Measurements from ENCODE around the gene RGS7. TPM values are rescaled to one million over a fixed set of nuclear protein-coding genes. Genes with fewer than 3 reads are reported as not detected.

The RGS7 gene
- total RNA-seq, 2 donors from 2014 or later = not detected

DNA sequence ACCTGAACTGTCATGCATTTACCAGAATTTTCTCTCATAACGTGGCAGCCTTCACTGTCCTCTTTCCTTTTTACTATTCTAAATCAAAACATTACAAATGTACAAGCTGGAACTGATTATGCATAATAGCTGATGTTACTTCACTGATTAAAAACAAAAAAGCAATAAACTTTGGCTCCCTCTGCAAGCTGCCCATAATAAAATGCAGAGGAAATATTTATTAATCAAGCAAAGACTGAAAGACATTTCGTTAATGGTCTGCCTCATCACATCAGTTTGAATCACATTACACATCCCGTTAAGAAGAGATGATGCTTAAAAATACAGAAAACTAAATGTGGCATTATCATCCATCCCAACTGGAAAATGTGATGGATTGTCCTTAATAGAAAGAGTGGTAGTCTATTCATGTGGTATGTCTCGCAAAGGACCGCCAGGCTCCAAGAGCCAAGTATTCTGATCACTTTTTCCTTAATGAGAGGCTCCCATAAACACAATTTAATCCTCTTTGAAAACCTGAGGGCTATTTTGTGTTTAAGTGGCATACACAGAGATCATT is 225.3 kb downstream of the RGS7 start:
- Histone ChIP-seq H3K27ac (no peak overlapping the region), H3K27me3 (no peaks in the 10 kb centered on the region), H3K9me3 (no peaks in the 10 kb centered on the region), H3K36me3 (no peaks in the 10 kb centered on the region), H3K4me1 (no peaks in the 10 kb centered on the region), H3K4me3 (no peak overlapping the region)
- DNase-seq (ENCODE audit: low spot score) = no peak
- TF ChIP-seq, protein P1, sequence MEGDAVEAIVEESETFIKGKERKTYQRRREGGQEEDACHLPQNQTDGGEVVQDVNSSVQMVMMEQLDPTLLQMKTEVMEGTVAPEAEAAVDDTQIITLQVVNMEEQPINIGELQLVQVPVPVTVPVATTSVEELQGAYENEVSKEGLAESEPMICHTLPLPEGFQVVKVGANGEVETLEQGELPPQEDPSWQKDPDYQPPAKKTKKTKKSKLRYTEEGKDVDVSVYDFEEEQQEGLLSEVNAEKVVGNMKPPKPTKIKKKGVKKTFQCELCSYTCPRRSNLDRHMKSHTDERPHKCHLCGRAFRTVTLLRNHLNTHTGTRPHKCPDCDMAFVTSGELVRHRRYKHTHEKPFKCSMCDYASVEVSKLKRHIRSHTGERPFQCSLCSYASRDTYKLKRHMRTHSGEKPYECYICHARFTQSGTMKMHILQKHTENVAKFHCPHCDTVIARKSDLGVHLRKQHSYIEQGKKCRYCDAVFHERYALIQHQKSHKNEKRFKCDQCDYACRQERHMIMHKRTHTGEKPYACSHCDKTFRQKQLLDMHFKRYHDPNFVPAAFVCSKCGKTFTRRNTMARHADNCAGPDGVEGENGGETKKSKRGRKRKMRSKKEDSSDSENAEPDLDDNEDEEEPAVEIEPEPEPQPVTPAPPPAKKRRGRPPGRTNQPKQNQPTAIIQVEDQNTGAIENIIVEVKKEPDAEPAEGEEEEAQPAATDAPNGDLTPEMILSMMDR (IDR thresholded peaks at IDR 0.05) = no peak

DNA sequence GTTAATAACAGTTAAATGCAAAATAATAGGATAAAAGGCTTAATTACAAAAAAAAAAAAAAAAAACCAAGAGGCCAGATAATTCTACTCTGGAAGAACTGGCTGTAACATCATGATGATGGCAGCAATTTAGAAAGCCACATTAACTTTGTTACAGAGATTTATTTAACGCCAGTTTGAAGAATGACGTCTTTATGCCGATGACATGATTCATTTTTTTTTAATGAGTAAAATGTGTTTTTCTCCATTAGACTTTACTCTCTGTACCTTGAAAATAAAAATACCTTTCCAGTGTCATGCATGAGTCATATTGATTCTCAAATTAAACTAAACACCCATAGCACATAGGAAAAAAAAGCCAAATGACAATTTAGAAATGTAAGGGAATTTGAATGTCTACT is 226.1 kb downstream of the RGS7 start:
- Histone ChIP-seq H3K4me3 (no peak overlapping the region), H3K36me3 (no peaks in the 10 kb centered on the region), H3K9me3 (no peaks in the 10 kb centered on the region), H3K27ac (no peak overlapping the region), H3K27me3 (no peaks in the 10 kb centered on the region), H3K4me1 (no peaks in the 10 kb centered on the region)
- no peak for DNase-seq (ENCODE audit: low spot score)
- TF ChIP-seq, protein P1 (IDR thresholded peaks at IDR 0.05) = no peak

DNA sequence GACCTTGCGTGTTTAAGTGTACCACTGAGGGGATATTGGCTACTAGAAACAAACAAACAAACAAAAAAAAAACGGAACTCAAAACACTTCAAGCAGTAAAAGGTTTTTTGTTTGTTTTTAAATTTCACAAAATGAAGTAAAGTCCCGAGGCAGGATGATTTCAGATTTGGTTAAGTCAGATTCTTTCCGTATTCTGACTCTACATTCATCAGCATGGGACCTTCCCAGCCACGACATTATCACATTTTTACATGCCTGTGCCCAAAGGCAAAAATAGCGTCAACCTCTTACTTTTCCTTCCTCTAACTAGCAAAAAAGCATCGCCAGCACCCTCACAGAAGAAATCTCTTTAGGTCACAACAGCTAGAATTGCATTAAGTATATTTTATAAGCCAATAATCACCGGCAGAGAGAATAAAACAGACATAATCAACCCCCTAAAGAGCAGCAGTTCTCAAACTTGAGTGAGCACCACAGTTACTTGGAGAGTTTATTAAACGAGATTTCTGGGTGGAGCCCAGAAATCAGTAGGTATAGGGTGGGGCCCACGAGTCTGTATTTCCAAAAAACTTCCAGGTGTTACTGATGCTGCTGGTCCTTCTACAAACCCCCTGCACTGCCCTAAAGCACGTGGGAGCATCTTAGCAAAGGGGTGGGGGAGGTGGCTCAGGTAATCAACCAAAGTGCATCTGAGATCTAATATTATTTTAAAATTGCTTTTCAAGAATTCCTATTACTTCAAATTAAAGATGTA is 227.6 kb downstream of the RGS7 start:
- DNase-seq (ENCODE audit: low spot score) = no peak
- TF ChIP-seq, protein P1 (IDR thresholded peaks at IDR 0.05) = no peak
- no peak overlapping the region for H3K4me3 ChIP-seq

DNA sequence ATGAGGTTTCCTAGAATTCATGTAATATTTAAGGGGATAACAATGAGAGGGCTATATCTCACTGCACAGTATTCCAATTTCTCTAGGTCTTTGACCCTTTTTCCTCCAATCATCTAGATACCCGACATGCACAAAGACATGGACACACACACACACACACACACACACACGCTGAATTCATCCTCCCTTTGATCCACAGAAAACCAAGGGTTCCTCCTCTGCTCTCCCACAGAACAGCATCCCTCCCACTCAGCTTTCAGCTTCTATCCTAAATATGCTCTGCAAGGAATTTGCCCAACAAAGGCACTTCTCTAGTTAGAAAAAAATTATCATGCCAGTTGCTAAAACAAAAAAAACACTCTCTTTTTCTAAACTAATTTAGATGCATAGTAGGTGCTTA is 231.7 kb downstream of the RGS7 start:
- Histone ChIP-seq H3K4me1 (no peaks in the 10 kb centered on the region), H3K27ac (no peak overlapping the region), H3K9me3 (no peaks in the 10 kb centered on the region), H3K4me3 (no peak overlapping the region), H3K36me3 (no peaks in the 10 kb centered on the region), H3K27me3 (no peaks in the 10 kb centered on the region)
- DNase-seq (ENCODE audit: low spot score) = no peak
- TF ChIP-seq, protein P1 (IDR thresholded peaks at IDR 0.05) = no peak

More for the DNA sequence above, 227.6 kb downstream of the RGS7 start:
- H3K4me1 ChIP-seq = no peaks in the 10 kb centered on the region
- H3K36me3 ChIP-seq = no peaks in the 10 kb centered on the region
- no peaks in the 10 kb centered on the region for H3K9me3 ChIP-seq
- no peaks in the 10 kb centered on the region for H3K27me3 ChIP-seq
- no peak overlapping the region for H3K27ac ChIP-seq

DNA sequence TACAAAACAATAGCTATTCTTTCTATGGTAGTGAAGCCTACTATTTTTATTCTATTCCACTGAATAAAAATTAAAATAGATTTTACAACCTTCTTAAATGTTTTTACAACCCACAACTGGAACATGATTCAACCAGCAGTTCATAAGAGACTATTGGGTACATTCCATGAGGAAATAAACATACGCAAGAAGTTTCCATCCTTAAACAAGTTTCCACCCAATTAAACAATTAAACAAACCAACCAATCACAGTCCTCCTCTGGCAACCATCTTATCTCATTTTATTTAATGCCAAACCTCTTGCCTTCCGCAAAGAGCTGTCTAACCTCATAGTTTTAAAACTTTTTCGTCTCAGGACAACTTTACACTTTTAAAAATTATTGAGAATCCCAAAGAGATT is 239.0 kb downstream of the RGS7 start:
- DNase-seq (ENCODE audit: low spot score) = no peak
- no peaks in the 10 kb centered on the region for H3K36me3 ChIP-seq
- H3K4me1 ChIP-seq = no peaks in the 10 kb centered on the region
- H3K27me3 ChIP-seq = no peaks in the 10 kb centered on the region
- H3K4me3 ChIP-seq = no peak overlapping the region
- no peak overlapping the region for H3K27ac ChIP-seq
- no peaks in the 10 kb centered on the region for H3K9me3 ChIP-seq
- TF ChIP-seq, protein P1 (IDR thresholded peaks at IDR 0.05) = no peak

Data from right atrium auricular region (tissue), 2 donors.